Measurements from ENCODE around the gene CLNK. TPM values are rescaled to one million over a fixed set of nuclear protein-coding genes. Genes with fewer than 3 reads are reported as not detected.
A peak's percentile ranks its signal among the peaks of the same experiment; 100 is the strongest.

Gene CLNK
- total and polyA plus RNA-seq, 2 donors (not counting 1 experiment from before 2014, with no cell fraction given), result 0.57 to 0.75 TPM

- no peak overlapping the region for H3K9ac ChIP-seq (ENCODE audit: low read length)
- WGBS (ENCODE audit: insufficient coverage), result 75% methylated on average over 1 of the region's 2 CpGs
- POLR2A ChIA-PET, result no interaction called here
- intact Hi-C loops (cut with micrococcal nuclease), result loop anchor here (10.0 kb wide), 1 partner anchor 145 kb away; no protein-coding TSS in a partner anchor
- ATAC-seq (ENCODE audit: low read depth), result no peak
- no peak overlapping the region for H3K4me3 ChIP-seq (ENCODE audit: control extremely low read depth in 1 of 5, extremely low read depth in 1 of 5, insufficient read depth in 1 of 5, low read depth in 2 of 5, low read length in 4 of 5)
- Mint-ChIP-seq H3K4me1 (peaks cover 57% of the 10 kb centered on the region), H3K4me3 (no peak overlapping the region), H3K27ac (peak overlapping the region; percentile 21), H3K9me3 (ENCODE audit: insufficient read depth) (peaks cover 3% of the 10 kb centered on the region), H3K27me3 (no peaks in the 10 kb centered on the region)
- H3K79me2 ChIP-seq (ENCODE audit: control insufficient read depth, insufficient read depth, low read length), result no peaks in the 10 kb centered on the region
- CTCF ChIA-PET, result no interaction called here
- no peaks in the 10 kb centered on the region for H4K20me1 ChIP-seq (ENCODE audit: control insufficient read depth, insufficient read depth, low read length, poor library complexity, severe bottlenecking)
- no peak overlapping the region for H3K27ac ChIP-seq (ENCODE audit: low read length in 2 of 2)
- no peaks in the 10 kb centered on the region for H3K27me3 ChIP-seq (replicated peaks in 1 of 4; ENCODE audit: control extremely low read depth in 1 of 4, control insufficient read depth in 3 of 4, insufficient read depth in 4 of 4, low read length in 3 of 4)
- H3K36me3 ChIP-seq (replicated peaks in 1 of 2; ENCODE audit: control extremely low read depth in 1 of 2, control insufficient read depth in 1 of 2, extremely low read depth in 1 of 2, insufficient read depth in 2 of 2, low read length in 1 of 2), result no peaks in the 10 kb centered on the region
- no peak for DNase-seq
- peaks cover 31 to 34% of the 10 kb centered on the region in 2 donors for H3K4me1 ChIP-seq (ENCODE audit: control insufficient read depth in 2 of 2, insufficient read depth in 2 of 2, low read length in 2 of 2)
- H3K9me3 ChIP-seq (ENCODE audit: control extremely low read depth in 1 of 3, control insufficient read depth in 2 of 3, insufficient read depth in 1 of 3, low read length in 2 of 3), result peaks cover 0 to 6% (median 0%) of the 10 kb centered on the region in 3 donors
- TF ChIP-seq CTCF (IDR thresholded peaks at IDR 0.05), result no peak
- no peak for TF ChIP-seq EZH2 (IDR thresholded peaks at IDR 0.05; ENCODE audit: borderline replicate concordance, insufficient read depth, low read depth, low read length, poor library complexity, severe bottlenecking)
- no peak overlapping the region for H2AFZ ChIP-seq (ENCODE audit: insufficient read depth, low read depth, low read length, poor library complexity, severe bottlenecking)
- H3K4me2 ChIP-seq (replicated peaks; ENCODE audit: low read depth, low read length, poor library complexity, severe bottlenecking), result no peak overlapping the region
Measured at GRCh38 chr4:10729366-10729765, 44.8 kb upstream of the CLNK start.

GRCh38 chr4:10728016-10728415 is 43.4 kb upstream of the CLNK start:
- DNase-seq (no peak), ATAC-seq (ENCODE audit: low read depth) (no peak)
- H3K27me3 ChIP-seq (replicated peaks in 1 of 4; ENCODE audit: control extremely low read depth in 1 of 4, control insufficient read depth in 3 of 4, insufficient read depth in 4 of 4, low read length in 3 of 4), result no peaks in the 10 kb centered on the region
- H2AFZ ChIP-seq (ENCODE audit: insufficient read depth, low read depth, low read length, poor library complexity, severe bottlenecking), result no peak overlapping the region
- Mint-ChIP-seq H3K9me3 (ENCODE audit: insufficient read depth) (peaks cover 3% of the 10 kb centered on the region), H3K4me3 (no peak overlapping the region), H3K27ac (no peak overlapping the region), H3K4me1 (peaks cover 58% of the 10 kb centered on the region), H3K27me3 (no peaks in the 10 kb centered on the region)
- ChIA-PET POLR2A (interaction anchor here (0.7 kb wide), 1 partner anchor 614 kb away, joined by 5 read pairs; no protein-coding TSS in a partner anchor), CTCF (no interaction called here)
- peaks cover 0 to 6% (median 0%) of the 10 kb centered on the region in 3 donors for H3K9me3 ChIP-seq (ENCODE audit: control extremely low read depth in 1 of 3, control insufficient read depth in 2 of 3, insufficient read depth in 1 of 3, low read length in 2 of 3)
- intact Hi-C loops (cut with micrococcal nuclease), result loop anchor here (10.0 kb wide), 1 partner anchor 143 kb away; no protein-coding TSS in a partner anchor
- H3K79me2 ChIP-seq (ENCODE audit: control insufficient read depth, insufficient read depth, low read length), result no peaks in the 10 kb centered on the region
- H4K20me1 ChIP-seq (ENCODE audit: control insufficient read depth, insufficient read depth, low read length, poor library complexity, severe bottlenecking), result no peaks in the 10 kb centered on the region
- H3K4me2 ChIP-seq (replicated peaks; ENCODE audit: low read depth, low read length, poor library complexity, severe bottlenecking), result peak overlapping the region; percentile 15
- H3K4me1 ChIP-seq (ENCODE audit: control insufficient read depth in 2 of 2, insufficient read depth in 2 of 2, low read length in 2 of 2), result peaks cover 37% of the 10 kb centered on the region in 2 donors
- no peak for TF ChIP-seq CTCF (IDR thresholded peaks at IDR 0.05)
- TF ChIP-seq EZH2 (IDR thresholded peaks at IDR 0.05; ENCODE audit: borderline replicate concordance, insufficient read depth, low read depth, low read length, poor library complexity, severe bottlenecking), result no peak
- 0% methylated on average over 1 of the region's 4 CpGs for WGBS (ENCODE audit: insufficient coverage)
- H3K36me3 ChIP-seq (replicated peaks in 1 of 2; ENCODE audit: control extremely low read depth in 1 of 2, control insufficient read depth in 1 of 2, extremely low read depth in 1 of 2, insufficient read depth in 2 of 2, low read length in 1 of 2), result no peaks in the 10 kb centered on the region
- H3K27ac ChIP-seq (ENCODE audit: low read length in 2 of 2), result no peak overlapping the region
- H3K9ac ChIP-seq (ENCODE audit: low read length), result no peak overlapping the region
- H3K4me3 ChIP-seq (ENCODE audit: control extremely low read depth in 1 of 5, extremely low read depth in 1 of 5, insufficient read depth in 1 of 5, low read depth in 2 of 5, low read length in 4 of 5), result no peak overlapping the region

Measured in B cell (primary cell).